Activated CD4-positive, alpha-beta T cell treated with anti-CD3 and anti-CD28 coated beads, Interleukin-10, Interleukin-2, amounts not matched to agents 100 ng/mL and 50 ng/mL, durations not matched to agents 16 hours and 8 hours (primary cell): Measurements from ENCODE around the gene STAM.
"Not testable (repeated sequence)": the region's sequence is repeated elsewhere in the genome, so short reads cannot be mapped to it uniquely, and the experiment has no call there.

Source experiments
- DNase-seq: peaks from one replicate; pipeline ENCODE4 v3.0.0-alpha.2; 2020

The STAM gene

DNA sequence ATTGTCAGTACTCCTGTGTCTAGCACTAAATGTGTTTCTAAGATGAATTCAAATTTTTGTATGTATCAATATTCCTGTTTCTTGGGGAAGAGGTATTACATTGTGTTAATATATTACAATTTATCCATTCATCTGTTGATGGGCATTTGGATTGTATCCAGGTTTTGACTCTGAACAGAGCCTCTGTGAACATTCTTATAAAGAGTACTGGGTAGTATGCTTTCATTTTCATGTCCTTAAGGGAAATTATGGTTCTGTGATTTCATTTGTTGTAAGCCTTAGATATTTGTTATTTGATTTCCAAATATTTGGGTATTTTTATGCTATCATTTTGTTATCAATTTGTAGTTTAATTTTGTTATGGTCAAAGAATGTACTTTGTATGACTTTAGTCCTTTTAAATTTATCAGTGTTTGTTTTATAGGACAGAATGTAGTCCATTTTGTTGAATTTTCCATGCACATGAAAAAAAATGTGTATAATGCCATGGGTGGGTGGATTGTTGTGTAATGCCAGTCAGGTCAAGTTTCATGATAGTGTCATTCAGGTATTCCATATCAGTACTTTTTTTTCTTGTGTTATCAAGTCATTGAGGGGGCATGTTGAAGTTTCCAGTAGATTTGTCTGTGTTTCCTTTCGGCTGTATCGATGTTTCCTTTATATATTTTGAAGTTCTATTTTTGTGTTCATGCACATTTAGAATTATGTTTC is 38.4 kb downstream of the STAM start:
- no peak for DNase-seq

DNA sequence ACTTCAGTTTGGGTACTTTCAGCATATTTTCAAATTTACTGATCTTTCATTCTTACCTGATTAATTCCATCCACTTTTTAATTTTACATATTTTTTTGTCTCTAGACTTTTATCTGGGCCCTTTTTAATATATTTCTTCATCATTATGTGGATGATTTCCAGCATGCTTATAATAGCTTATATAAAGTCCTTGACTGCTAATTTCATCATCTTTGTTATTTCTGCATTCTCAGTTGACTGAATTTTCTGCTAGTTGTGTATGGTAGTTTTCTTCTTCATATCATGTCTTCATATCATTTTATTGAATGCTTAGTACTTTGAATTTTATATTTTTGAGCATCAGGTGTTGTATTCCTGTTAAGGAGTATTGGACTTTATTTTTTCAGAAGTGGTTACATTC is 39.6 kb downstream of the STAM start:
- DNase-seq, result no peak

DNA sequence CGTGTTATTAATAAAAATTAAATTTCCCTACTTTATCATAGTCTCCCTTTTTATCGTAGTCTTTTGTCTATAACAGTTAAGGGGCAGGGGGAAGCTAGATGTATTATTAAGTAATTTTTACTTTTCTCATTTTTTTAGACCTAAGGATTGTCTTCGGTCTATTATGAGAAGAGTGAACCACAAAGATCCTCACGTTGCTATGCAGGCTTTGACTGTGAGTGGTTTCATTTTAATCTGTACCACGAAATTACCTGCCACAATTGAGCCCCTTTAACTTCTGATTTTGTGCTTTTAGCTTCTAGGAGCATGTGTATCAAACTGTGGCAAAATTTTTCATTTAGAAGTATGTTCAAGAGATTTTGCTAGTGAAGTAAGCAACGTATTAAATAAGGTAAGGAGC is 40.6 kb downstream of the STAM start:
- DNase-seq, result no peak

DNA sequence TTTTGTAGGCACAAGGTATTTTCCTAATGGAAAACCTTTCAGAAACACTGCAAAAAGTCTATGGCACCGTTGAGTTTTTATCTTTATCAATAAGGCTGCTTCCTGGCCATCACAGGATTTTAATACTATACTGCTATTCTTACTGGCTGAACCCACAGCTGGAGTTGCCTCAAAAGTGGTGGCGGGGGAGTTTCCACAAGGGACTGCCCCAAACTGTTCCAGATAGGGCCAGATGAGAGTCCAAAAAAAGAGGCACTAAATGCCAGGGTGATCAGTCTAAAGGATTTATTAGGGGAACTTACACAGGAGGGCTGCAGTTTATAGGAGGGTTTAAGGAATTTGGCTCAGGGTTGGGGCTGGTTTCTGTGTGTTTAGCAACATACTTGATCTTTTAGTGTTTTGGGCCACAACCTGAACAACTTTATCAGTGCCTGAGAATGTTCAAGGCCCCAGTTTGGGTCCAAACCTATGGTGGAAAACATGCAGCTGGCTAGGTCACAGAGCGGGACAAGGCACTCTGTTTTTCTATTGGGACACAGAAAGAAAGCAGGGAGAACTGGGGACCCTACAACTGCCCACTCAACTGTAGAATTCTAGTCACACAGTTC is 41.4 kb downstream of the STAM start:
- DNase-seq, result peak; percentile 55

DNA sequence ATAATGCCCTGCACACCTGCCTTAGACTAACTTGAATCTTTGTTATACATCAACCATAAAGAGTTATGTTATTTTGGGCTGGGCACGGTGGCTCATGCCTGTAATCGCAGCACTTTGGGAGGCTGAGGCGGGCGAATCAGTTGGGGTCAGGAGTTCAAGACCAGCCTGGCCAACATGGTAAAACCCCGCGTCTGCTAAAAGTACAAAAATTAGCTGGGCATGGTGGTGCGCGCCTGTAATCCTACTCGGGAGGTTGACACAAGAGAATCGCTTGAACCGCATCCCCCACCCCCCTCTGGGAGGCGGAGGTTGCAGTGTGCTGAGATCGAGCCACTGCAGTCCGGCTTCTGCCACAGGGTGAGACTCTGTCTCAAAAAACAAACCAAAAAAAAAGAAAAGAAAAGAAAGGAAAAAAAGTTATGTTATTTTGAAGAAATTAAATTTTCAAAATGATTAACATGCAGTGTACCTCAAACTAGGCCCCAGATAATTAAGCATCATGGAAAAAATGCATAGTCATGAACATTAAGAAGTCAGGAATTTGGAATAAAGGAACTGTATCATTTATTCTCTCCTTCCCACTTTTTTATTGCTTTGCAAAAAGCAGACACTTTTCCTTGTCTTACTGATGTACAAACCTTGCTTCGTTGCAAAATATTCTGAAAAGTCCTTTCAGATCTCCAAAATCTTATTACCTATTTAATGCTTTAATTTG is 43.3 kb downstream of the STAM start:
- no peak for DNase-seq

DNA sequence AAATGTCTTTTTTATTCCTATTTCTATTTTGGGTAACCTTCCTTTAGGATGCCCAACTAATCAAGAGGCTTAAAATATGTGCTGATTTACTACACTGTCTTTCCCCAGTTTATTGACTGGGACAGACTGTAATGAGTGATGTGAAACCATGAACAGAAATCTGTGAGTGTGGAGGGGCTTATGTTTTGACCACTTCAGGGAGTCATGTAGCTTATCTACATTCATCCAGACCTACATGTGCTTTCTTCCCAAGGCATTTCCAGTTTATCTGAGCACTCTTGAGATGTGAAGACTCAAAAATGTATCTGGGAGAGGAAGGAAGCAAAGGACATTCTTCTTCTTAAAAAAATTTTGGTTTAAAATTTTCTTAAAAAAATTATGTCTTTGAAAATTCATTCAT is 45.2 kb downstream of the STAM start:
- no peak for DNase-seq

DNA sequence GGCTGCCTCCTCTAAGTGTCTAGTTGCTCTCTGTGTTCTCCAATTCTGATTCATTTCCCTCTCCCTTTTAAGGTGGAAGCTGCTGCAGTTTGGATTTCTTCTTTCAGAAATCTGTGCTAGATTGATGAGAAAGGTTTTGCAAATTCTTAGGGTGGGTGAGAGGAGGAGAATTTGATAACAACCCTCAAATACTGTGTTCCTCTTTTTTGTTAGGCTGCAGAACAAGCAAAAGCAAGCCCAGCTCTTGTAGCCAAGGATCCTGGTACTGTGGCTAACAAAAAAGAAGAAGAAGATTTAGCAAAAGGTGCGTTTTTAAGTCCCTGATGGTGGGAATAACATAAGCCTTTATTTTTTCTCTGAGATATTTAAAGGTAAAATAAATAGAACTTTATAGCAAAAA is 49.1 kb downstream of the STAM start:
- DNase-seq, result no peak

DNA sequence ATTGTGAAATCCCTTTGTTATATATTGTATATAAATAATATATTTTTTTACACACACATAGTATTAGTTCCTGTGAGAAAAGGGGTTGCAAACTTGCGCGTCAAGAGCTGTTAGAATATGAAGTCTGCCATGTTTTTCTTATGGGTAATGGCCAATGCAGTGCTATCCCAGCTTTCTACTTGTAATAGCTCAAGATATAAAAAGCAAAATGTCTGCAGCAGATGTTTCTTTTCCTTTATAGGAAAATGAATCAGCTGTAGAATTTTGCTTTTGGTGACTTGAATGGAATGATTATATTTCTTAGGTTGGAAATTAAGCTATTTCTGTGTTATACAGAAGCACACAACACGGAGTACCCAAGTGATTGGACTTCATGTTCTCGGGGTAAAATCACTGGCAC is 54.7 kb downstream of the STAM start:
- no peak for DNase-seq

DNA sequence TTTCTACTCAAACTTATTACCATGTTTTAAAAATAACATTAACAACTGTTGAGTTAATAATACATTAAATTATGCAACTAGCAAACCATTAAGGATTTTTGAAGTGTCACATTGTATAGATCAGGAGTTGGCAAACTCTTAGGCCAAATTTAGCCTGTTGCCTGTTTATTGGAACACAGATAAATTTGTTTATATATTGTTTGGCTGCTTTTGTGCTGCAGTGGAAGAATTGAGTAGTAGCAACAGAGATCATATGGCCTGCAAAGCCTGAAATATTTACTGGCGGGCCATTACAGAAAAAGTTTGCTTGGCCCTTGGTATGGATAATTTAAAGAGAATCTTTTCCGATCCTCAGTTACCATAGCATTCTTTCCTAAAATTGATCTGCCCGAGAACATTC is 57.4 kb downstream of the STAM start:
- DNase-seq, result no peak

DNA sequence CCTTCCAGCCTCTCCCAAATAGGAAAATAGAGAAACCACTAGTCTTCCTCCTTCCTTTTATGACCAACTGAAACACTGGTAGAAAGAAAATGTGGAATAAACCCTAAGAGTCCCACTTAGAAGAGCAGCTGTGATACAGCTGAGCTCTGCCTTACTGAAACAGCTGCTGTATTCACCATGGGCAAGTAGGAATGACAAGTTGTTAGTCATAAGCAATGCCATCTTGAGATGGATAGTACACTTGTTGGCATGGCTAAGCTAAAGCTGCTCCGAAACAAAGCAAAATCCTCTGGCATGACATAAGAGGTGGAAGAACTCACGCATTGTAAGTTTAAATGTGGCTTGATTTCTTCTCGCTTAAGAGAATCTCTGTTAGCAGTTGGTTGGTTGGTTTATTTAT is 59.8 kb downstream of the STAM start:
- DNase-seq, result no peak

DNA sequence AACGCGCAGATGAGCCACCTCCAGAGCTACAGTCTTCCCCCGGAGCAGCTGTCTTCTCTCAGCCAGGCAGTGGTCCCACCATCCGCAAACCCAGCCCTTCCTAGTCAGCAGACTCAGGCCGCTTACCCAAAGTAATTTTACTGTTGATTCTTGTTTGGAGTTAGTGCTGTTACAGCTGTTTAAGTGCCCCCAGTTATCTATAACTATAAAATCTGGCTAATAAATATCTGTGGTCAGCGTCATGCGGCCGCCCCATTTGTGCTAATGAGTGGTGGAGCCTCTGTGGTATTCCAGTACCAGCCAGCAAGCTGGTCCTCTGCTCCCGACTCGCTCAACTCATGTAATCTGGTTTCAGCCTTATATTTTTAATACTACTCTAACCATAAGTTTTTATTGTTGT is 64.9 kb downstream of the STAM start:
- no peak for DNase-seq

DNA sequence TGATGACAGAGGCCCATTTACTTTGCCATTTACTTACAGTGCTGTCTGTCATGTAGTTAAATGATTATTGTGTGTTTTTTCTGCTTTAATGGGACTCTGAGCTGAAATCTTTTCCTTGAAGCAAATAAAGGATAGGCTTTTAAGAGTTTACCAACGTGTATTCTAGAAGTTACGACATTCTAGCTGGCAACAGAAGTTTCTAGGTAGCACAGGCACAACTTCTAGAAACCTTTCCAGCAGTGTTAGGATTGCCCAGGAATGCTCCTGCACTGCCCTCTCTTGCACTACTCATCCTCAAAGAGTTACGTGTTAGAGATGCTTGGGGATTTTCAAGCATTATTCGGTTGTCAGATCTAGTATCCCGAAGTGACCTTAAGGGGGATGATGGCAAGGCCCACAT is 65.5 kb downstream of the STAM start:
- no peak for DNase-seq

DNA sequence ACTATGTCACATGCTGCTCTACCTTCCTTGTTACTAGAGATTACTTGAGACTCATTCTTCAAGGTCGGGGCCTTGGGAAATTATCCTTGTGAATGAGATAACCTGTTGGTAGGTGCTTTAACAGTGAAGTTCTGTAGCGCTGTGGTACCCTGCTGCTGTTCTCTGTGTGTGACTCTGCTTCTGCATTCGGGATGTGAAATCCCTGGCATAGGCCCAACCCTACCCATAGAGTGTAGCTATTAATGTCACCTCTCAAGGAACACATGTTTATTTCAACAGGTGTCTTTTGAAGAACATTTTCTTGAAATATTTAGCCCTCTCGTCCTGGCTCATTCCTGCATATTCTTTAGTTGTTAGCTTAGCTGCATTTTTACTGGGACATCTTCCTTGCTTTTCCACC is 66.2 kb downstream of the STAM start:
- DNase-seq, result no peak

DNA sequence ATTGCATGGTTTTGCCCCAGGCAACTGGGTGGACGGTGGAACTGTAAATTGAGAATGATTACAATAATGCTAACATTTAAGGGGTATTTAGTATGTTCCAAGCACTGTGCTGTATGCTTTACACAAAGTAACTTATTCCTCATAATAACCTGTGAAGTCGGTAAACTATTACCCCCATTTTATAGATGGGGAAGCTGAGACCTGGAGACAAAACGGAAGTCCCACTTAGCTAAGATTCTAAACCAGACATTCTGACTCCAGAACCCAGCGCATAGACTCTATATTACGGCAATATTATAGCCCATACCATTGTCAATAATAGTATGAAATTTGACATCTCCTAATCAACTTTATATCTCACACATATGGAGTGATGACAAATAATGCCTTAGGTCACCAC is 68.1 kb downstream of the STAM start:
- DNase-seq, result no peak

DNA sequence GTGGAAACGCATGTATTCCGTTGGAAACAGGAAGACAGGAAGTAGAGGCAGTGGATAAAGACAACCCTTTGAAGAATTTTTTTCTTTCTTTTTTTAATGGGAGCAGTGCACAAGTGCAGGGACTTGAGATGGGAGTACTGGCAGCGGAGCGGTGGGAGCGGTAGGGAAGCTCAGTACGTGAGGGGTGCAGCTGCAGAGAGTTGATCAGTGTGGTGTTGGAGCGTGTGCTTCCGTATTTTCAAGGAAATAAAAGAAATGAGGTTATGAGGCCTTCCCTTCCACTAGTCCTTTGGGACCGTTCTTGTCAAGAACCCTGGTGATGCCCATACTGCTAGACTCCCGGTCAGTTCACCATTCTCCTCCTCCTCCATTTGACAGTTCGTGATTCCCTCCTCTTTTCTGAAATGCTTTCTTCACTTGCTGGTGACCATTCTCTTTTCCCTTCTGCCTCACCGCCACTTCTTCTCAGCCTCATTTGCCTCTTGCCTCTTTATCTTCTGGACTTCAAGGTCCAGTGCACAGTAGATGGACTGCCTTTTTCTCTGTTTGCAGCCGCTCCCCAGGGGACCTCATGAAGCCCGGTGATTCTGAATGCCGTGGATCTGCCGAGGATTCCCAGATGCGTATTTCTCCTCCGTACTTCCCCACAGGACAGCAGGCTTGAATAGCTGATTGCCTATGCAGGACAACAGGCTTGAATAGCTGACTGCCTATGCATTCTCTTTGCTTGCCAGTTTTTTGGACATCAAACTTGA is 68.9 kb downstream of the STAM start:
- no peak for DNase-seq

DNA sequence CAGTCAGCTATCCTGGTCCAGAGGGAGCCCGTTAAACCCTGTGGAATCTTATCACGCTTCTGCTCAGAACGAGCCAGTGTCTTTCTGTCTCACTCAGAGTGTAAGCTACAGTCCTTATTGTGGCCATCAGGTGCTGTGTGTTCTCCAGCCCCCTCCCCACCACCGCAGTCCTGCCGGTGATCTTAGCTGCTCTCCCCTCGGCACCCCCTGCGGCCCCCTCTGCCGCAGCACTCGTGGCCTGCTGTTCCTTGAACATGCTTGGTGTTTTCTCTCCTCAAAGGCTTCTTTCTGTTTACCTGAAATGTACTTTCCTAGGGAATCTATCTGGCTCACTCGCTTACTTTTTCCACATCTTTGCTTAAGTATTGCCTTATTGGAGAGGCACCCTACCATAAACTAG is 69.8 kb downstream of the STAM start:
- no peak for DNase-seq

DNA sequence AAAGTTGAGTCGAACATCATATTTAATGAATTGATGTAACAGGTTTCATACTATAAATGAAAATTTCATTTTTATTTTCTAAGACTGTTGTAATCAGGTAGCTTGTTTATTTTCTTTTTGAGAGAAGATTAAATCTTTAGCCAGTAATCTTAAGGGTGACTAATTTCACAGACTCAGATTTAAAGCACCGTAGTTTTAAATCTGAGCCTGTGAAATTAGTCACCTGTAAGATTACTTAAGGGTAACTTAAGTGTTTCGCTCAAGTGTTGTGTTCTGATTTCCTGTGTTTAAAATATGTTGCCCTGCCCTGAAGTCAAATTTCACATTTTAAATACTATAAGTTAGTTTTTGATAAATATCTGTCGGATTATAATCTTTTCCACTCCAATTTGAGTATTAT is 72.2 kb downstream of the STAM start:
- DNase-seq, result no peak

DNA sequence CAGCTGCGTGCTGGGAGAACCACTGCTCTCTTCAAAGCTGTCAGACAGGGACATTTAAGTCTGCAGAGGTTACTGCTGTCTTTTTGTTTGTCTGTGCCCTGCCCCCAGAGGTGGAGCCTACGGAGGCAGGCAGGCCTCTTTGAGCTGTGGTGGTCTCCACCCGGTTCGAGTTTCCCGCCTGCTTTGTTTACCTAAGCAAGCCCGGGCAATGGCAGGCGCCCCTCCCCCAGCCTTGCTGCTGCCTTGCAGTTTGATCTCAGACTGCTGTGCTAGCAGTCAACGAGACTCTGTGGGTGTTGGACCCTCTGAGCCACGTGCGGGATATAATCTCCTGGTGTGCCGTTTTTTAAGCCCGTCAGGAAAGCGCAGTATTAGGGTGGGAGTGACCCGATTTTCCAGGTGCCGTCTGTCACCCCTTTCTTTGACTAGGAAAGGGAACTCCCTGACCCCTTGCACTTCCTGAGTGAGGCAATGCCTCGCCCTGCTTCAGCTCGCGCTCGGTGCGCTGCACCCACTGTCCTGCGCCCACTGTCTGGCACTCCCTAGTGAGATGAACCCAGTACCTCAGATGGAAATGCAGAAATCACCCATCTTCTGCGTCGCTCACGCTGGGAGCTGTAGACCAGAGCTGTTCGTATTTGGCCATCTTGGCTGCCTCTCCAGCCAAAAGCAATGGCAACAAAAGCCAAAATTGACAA is 78.5 kb downstream of the STAM start:
- not testable (repeated sequence) for DNase-seq

DNA sequence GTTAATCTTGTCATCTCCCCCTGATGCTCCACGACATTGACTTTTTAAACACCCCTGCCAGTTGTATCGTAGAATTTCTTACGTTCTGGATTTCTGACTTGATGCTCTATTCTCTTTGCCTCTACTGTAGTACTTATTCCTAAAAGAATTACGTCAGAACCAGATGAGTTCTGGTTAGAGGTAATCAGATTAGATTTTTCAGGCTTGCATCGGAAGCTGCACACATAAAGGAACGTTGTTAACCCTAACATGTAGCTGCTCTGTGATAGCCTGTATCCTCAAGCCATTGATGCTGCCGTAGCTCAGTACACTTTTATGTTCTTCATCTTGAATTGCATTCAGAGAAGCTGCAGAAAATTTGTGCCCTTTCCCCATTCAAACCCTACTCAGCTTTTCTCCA is 81.8 kb downstream of the STAM start:
- no peak for DNase-seq

DNA sequence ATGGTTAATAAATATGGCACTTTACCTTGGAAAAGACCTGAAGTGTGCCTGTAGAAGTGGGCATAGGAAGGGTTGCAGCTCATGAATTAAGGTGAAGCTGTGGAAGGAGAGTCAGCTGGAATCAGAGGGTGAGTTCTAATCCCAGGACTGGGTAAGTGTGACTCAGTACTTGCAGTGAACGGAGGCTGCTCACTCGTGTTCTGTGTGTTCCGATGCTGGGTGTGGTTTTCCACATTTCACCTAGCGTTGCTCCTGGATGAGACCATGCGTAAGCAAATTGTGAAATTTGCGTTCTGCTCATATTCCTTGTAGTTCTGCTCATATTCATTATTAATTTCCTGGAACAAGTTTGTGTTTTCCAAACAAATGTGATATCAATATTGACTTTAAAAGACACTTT is 85.7 kb downstream of the STAM start:
- no peak for DNase-seq

DNA sequence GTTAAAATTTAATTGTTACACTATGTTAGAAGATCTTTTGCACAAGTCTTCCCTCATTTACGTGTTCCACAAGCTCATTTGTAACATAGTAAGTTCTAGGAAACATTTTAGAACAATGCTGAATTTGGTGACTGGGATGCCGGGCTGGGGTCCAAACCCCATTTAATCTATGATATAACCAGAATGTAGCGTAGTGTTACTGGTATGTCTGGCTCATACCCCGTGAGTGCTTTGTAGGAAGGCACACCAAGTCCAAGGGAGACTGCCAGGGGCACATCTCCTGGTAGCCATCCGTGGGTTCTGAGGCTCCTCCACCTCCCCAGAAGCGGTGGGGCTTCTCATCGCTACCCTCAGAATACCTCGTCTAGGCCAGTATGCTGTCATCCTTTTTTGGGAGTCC is 86.7 kb downstream of the STAM start:
- DNase-seq, result no peak

DNA sequence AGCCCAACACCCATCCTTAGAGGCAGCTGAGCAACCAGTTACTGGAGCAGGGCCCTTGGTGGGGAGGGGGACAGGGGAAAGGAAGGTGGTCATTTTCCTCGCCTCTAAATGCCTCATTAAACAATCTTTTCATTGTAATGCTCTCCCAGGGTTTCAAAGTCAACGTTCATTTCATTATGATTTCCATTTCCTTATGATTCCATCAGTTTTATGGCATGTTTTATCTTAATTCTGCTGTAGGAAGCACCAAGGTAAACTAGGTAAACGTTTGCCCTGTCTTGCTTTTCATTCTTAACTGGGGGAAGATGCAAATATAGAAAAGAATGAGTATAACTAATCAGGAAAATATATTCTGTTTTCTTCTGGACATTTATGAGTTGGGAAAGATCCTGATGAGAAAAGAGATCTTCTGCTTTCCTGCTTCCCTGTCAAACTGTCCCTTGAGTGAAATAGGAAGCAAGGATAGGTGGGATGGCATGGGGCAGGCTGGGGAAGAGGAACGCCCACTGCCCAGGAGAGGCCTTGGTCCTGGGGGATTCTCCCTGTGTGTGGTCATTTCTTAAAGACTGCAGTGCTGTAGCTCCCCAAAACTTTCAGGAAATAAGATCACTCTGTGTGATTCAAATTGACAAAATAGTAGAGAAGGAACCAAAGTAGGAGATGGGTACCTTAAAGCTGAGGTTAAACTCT is 87.5 kb downstream of the STAM start:
- no peak for DNase-seq

DNA sequence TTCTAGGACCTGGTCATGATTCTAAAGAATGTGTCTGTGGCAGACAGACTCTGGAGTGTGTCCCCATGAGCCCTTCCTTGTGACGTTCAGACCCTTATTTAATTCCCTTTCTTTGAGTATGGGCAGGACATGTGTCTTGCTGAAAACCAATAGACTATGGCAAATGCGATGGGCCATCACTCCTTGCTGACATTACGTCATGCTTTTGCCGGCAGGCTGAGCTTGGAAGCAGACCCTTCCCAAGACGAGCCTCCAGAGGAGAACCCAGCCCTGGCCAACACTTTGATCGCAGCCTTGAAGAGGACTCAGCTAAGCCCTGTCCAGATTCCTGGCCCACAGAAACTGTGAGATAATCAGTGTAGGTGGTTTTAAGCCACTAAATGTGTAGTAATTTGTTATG is 89.7 kb downstream of the STAM start:
- DNase-seq, result no peak
